ENCODE measurements around the gene C2orf68. TPM values are rescaled to one million over a fixed set of nuclear protein-coding genes. Genes with fewer than 3 reads are reported as not detected.
A peak's percentile ranks its signal among the peaks of the same experiment; 100 is the strongest.

The C2orf68 gene
- total RNA-seq, 1 donor from 2014 or later, result 50.4 TPM

- Mint-ChIP-seq H3K27me3 (ENCODE audit: low read depth) (no peaks in the 10 kb centered on the region), H3K4me3 (peak overlapping the region; percentile 86), H3K36me3 (ENCODE audit: low read depth) (peaks cover under 1% of the 10 kb centered on the region), H3K27ac (ENCODE audit: unreplicated experiment) (no peak overlapping the region), H3K9me3 (no peaks in the 10 kb centered on the region), H3K4me1 (peaks cover 29% of the 10 kb centered on the region)
- no peak for TF ChIP-seq CTCF (conservative IDR thresholded peaks at IDR 0.05)
- no peak for DNase-seq (ENCODE audit: low read depth, low spot score)
These were observed 2.0 kb upstream of the C2orf68 start for GRCh38 chr2:85613717-85614515.

DNA sequence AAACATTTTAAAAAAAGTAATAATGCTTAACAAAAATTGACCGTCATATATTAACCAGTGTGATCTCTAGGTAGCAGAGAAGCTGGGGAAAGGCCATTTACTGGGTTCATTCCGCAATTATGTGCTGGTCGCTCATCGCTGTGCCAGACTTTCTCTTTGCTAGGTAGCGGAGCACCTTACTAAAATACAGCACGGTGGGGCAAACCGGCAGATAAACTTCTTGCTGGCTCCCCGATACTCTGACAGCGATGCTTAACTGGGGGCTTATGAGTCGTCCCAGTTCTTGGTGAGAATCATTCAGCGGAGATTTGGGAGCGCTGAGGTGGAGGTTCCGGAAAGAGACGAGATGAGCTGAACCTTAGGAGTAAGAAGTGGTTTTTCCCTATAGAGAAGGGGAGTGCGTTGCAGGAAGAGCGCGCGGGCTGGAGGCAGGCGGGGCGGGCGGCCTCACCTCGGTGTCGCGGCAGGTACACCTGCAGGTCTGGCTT is 605 bp downstream of the C2orf68 start:
- DNase-seq (ENCODE audit: low read depth, low spot score), result no peak
- Mint-ChIP-seq H3K36me3 (ENCODE audit: low read depth) (no peaks in the 10 kb centered on the region), H3K4me1 (peaks cover 24% of the 10 kb centered on the region), H3K4me3 (peak overlapping the region; percentile 97), H3K9me3 (no peaks in the 10 kb centered on the region), H3K27me3 (ENCODE audit: low read depth) (no peaks in the 10 kb centered on the region), H3K27ac (ENCODE audit: unreplicated experiment) (peak overlapping the region; percentile 90)
- no peak for TF ChIP-seq CTCF (conservative IDR thresholded peaks at IDR 0.05)

DNA sequence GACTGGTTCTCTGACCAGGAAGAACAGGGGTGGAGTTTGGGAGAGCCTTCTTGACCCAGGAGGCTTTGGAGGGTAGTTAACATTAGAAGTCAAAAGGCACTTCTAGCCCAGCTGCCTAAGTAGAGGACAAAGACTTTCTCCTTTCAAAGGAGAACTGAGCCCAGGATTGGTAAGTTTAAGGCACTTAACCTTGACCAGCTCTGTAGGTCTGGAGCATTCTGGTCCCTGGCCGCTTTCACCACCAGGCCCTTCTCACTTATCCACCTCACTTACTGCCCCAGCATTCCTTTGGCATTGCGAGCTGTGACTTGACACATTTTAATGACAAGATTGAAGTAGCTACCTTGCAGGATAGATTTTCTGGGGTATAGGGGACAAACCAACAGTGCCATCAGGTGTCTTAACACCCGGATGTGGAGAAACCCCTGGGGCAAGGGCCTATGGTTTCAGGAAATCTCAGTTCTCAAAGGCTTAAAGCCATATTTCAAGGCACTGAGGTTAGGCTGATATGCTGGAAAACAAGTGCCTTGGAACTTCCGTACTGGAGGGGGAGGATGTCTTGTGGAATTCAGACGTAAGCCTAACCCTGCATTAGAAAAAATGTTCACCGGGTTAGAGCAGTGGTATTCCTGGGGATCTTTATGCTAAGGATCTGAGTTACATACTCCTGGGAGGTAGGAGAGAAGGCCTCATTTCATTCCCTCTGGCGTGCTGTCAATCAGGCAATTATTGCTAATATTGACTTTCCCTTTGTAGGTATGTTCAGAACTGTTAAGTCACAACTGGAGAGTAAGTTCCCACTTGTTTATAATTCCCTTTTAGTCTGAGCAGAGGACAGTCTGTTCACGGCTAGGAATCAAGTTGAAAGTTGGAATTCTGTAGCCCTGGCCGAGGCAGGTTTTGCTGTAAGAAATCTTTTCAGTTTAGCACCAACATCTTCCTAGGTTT is 4.3 kb downstream of the C2orf68 start:
- H3K27me3 Mint-ChIP-seq (ENCODE audit: low read depth), result no peaks in the 10 kb centered on the region
- H3K9me3 Mint-ChIP-seq, result no peaks in the 10 kb centered on the region
- peaks cover 43% of the 10 kb centered on the region for H3K4me1 Mint-ChIP-seq
- TF ChIP-seq CTCF (conservative IDR thresholded peaks at IDR 0.05), result no peak
- H3K4me3 Mint-ChIP-seq, result peak overlapping the region; percentile 66
- H3K27ac Mint-ChIP-seq (ENCODE audit: unreplicated experiment), result no peak overlapping the region
- no peaks in the 10 kb centered on the region for H3K36me3 Mint-ChIP-seq (ENCODE audit: low read depth)
- DNase-seq (ENCODE audit: low read depth, low spot score), result no peak

DNA sequence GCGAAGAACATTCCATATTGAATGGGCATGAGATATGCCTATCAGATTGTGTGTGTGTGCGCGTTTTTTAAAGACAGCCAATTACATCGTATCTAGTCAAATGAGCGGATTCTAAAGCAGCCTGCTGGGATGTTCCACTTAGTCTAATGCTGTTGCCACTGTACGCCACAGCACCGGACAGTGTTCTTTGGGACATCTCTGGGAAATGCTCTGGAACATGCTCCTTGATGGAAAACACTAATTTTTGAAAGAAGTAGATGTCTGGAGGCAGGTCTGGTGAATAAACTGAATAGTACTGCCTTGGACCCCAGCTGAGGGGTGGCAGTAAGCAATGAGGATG is 5.8 kb downstream of the C2orf68 start:
- no peaks in the 10 kb centered on the region for H3K36me3 Mint-ChIP-seq (ENCODE audit: low read depth)
- H3K27me3 Mint-ChIP-seq (ENCODE audit: low read depth), result no peaks in the 10 kb centered on the region
- peak overlapping the region; percentile 66 for H3K4me3 Mint-ChIP-seq
- DNase-seq (ENCODE audit: low read depth, low spot score), result no peak
- H3K27ac Mint-ChIP-seq (ENCODE audit: unreplicated experiment), result no peak overlapping the region
- no peak for TF ChIP-seq CTCF (conservative IDR thresholded peaks at IDR 0.05)
- no peaks in the 10 kb centered on the region for H3K9me3 Mint-ChIP-seq
- peaks cover 33% of the 10 kb centered on the region for H3K4me1 Mint-ChIP-seq

GRCh38 chr2:85605406-85606115 is 6.3 kb downstream of the C2orf68 start:
- Mint-ChIP-seq H3K27me3 (ENCODE audit: low read depth) (no peaks in the 10 kb centered on the region), H3K9me3 (no peaks in the 10 kb centered on the region), H3K4me1 (peaks cover 33% of the 10 kb centered on the region), H3K36me3 (ENCODE audit: low read depth) (no peaks in the 10 kb centered on the region), H3K27ac (ENCODE audit: unreplicated experiment) (no peak overlapping the region), H3K4me3 (peak overlapping the region; percentile 48)
- no peak for TF ChIP-seq CTCF (conservative IDR thresholded peaks at IDR 0.05)
- DNase-seq (ENCODE audit: low read depth, low spot score), result no peak
